Measurements from ENCODE around the gene MTUS2. TPM values are rescaled to one million over a fixed set of nuclear protein-coding genes. Genes with fewer than 3 reads are reported as not detected.

The MTUS2 gene
- total RNA-seq, 2 donors from 2014 or later, result 1.6 to 4.8 TPM

DNA sequence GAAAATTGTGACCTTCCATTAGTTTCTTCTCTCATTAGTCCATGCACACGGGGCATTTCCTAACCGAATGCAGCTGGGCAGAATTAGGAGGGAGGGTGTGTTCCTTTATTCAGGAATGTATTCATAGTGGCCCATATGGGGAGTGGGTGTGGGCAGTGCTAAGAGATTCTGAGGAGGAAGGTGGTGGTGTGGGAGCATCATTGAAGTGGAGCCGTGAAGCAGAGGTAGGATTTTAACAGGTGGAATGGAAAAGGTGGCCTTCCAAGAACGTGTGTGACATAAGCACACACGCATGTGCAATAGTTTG is 134.2 kb downstream of the MTUS2 start:
- 77% methylated on average over 5 of the region's 5 CpGs for WGBS
- no peak for TF ChIP-seq POLR2A (IDR thresholded peaks at IDR 0.05)
- TF ChIP-seq POLR2AphosphoS5 (IDR thresholded peaks at IDR 0.05), result no peak
- TF ChIP-seq, protein P1, sequence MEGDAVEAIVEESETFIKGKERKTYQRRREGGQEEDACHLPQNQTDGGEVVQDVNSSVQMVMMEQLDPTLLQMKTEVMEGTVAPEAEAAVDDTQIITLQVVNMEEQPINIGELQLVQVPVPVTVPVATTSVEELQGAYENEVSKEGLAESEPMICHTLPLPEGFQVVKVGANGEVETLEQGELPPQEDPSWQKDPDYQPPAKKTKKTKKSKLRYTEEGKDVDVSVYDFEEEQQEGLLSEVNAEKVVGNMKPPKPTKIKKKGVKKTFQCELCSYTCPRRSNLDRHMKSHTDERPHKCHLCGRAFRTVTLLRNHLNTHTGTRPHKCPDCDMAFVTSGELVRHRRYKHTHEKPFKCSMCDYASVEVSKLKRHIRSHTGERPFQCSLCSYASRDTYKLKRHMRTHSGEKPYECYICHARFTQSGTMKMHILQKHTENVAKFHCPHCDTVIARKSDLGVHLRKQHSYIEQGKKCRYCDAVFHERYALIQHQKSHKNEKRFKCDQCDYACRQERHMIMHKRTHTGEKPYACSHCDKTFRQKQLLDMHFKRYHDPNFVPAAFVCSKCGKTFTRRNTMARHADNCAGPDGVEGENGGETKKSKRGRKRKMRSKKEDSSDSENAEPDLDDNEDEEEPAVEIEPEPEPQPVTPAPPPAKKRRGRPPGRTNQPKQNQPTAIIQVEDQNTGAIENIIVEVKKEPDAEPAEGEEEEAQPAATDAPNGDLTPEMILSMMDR (IDR thresholded peaks at IDR 0.05), result no peak
- DNase-seq (ENCODE audit: low spot score), result no peak
- no peaks in the 10 kb centered on the region for H3K36me3 ChIP-seq
- H3K9me3 ChIP-seq, result no peaks in the 10 kb centered on the region
- no peak overlapping the region for H3K27ac ChIP-seq
- H3K4me1 ChIP-seq (replicated peaks), result no peaks in the 10 kb centered on the region
- intact Hi-C loops (cut with DNase I), result no loop called here
- no peaks in the 10 kb centered on the region for H3K27me3 ChIP-seq (replicated peaks; ENCODE audit: insufficient read depth)
- H3K4me3 ChIP-seq, result no peak overlapping the region

DNA sequence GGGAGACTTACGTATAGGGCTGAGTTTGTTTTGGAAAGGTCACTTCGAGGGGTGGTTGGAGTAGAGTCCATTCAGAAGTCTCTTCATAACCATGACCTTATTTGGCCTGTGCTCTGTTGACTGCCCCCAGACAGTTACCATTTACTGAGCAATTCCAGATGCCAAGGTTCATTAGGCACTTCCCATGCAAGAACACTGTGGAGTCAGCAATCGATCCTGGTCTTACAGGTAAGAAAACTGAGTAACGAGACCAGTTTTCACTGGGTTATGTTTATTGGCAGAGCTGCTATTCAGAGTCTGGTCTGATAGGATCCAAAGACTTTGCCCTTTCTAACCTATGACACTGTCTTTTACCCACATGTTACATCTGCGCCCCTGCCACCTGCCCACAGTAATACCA is 134.7 kb downstream of the MTUS2 start:
- H3K9me3 ChIP-seq, result no peaks in the 10 kb centered on the region
- TF ChIP-seq POLR2AphosphoS5 (IDR thresholded peaks at IDR 0.05), result no peak
- no peak for TF ChIP-seq POLR2A (IDR thresholded peaks at IDR 0.05)
- TF ChIP-seq, protein P1 (IDR thresholded peaks at IDR 0.05), result no peak
- WGBS, result 44% methylated on average over 5 of the region's 5 CpGs
- no peaks in the 10 kb centered on the region for H3K4me1 ChIP-seq (replicated peaks)
- intact Hi-C loops (cut with DNase I), result no loop called here
- no peaks in the 10 kb centered on the region for H3K27me3 ChIP-seq (replicated peaks; ENCODE audit: insufficient read depth)
- no peak overlapping the region for H3K27ac ChIP-seq
- no peaks in the 10 kb centered on the region for H3K36me3 ChIP-seq
- H3K4me3 ChIP-seq, result no peak overlapping the region
- DNase-seq (ENCODE audit: low spot score), result no peak

DNA sequence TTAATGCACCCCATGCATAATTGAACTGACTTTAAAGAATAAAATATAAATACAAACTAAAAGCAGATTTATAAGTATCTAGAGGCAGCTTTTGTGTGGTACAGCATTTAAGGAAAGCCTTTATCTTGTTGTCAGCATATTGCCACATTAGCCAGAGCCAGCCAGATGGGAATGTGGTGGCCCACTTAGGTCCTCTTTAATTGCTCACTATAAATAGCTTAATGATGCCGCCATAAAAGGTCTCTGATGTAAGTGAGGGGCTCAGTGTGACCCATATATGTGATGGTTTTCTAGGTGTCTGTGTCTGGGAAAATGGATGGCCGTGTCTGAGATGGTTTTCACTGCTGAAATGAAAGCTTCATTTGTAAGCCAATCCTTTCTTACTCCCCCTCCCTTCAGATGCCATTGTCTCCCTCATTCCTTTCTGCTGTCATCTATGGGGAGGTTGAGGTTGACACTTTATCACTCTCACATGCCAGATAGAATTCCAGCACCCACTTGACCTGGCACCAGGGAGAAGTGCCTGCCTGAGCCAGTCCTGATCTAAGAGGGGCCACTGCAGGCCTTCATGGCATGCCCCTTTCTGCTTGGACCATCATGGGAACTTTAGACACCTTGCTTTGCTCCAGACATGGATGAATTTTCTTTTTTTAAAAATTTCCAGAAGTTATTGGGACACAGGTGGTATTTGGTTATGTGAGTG is 135.3 kb downstream of the MTUS2 start:
- Histone ChIP-seq H3K4me3 (no peak overlapping the region), H3K27ac (no peak overlapping the region), H3K27me3 (replicated peaks; ENCODE audit: insufficient read depth) (no peaks in the 10 kb centered on the region), H3K4me1 (replicated peaks) (no peaks in the 10 kb centered on the region), H3K36me3 (no peaks in the 10 kb centered on the region), H3K9me3 (no peaks in the 10 kb centered on the region)
- intact Hi-C loops (cut with DNase I), result no loop called here
- 48% methylated on average over 2 of the region's 2 CpGs for WGBS
- TF ChIP-seq POLR2AphosphoS5 (IDR thresholded peaks at IDR 0.05), result no peak
- TF ChIP-seq POLR2A (IDR thresholded peaks at IDR 0.05), result no peak
- TF ChIP-seq, protein P1 (IDR thresholded peaks at IDR 0.05), result no peak
- DNase-seq (ENCODE audit: low spot score), result no peak

DNA sequence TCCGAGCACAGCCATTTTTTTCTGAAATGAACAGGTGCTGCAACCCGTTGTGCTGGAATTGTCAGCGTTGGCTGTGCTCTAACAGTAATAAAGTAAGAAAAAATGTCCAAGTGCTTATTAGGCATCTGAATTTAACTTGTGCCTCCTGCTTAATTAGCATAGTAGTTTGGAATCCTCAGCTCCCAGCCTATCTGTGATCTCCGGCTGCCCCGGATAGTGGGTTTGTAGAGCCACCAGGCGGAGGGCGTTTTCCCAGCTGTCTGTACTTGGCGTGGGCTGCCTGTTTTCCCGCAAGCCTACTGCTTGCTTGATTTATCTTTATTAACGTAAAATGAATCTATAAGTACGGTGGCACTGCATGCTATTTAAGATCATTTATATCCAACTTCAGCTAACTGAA is 137.9 kb downstream of the MTUS2 start:
- no peak for DNase-seq (ENCODE audit: low spot score)
- Histone ChIP-seq H3K27ac (no peak overlapping the region), H3K9me3 (no peaks in the 10 kb centered on the region), H3K27me3 (replicated peaks; ENCODE audit: insufficient read depth) (no peaks in the 10 kb centered on the region), H3K4me3 (no peak overlapping the region), H3K36me3 (no peaks in the 10 kb centered on the region), H3K4me1 (replicated peaks) (no peaks in the 10 kb centered on the region)
- WGBS, result 74% methylated on average over 11 of the region's 11 CpGs
- intact Hi-C loops (cut with DNase I), result no loop called here
- TF ChIP-seq, protein P1 (IDR thresholded peaks at IDR 0.05), result no peak
- TF ChIP-seq POLR2AphosphoS5 (IDR thresholded peaks at IDR 0.05) (no peak), POLR2A (IDR thresholded peaks at IDR 0.05) (no peak)

DNA sequence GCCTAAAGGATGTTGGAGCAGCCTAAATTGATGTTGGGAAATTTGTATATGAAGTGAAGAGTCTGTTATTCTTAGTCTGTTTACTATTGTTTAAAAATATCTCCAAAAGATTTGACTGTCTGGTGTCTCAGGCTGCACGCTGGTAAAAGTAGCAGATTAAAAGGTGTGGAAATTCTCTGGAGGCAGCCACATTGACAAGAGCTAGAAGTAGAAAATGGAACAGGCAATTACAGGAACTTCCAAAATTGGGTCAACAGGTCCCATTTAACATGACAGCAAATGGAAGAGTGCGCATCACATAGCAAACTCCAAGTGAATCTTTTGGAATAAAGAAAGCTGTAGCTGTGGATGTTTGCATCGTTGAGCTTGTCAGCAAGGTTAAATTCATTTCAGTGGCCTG is 138.3 kb downstream of the MTUS2 start:
- no peaks in the 10 kb centered on the region for H3K36me3 ChIP-seq
- WGBS, result 85% methylated on average over 3 of the region's 3 CpGs
- H3K27ac ChIP-seq, result no peak overlapping the region
- H3K27me3 ChIP-seq (replicated peaks; ENCODE audit: insufficient read depth), result no peaks in the 10 kb centered on the region
- no peak for DNase-seq (ENCODE audit: low spot score)
- H3K4me1 ChIP-seq (replicated peaks), result no peaks in the 10 kb centered on the region
- no peak overlapping the region for H3K4me3 ChIP-seq
- TF ChIP-seq POLR2A (IDR thresholded peaks at IDR 0.05), result no peak
- no peak for TF ChIP-seq POLR2AphosphoS5 (IDR thresholded peaks at IDR 0.05)
- TF ChIP-seq, protein P1 (IDR thresholded peaks at IDR 0.05), result no peak
- H3K9me3 ChIP-seq, result no peaks in the 10 kb centered on the region
- intact Hi-C loops (cut with DNase I), result no loop called here
